AG10803 (cell line): ENCODE results near the gene GAMT.
A peak's percentile ranks its signal among the peaks of the same experiment; 100 is the strongest.

ENCODE experiments used
- DNase-seq: peaks from one replicate; pipeline ENCODE4 v3.0.0; 2010; ENCODE audit warnings: low read depth
- H3K4me3 ChIP-seq: 2 replicates; pipeline ENCODE4 v1.5.1; 2011; ENCODE audit warnings: mild to moderate bottlenecking, low read length, control low read depth
- CTCF ChIP-seq: conservative IDR thresholded peaks from 2 replicates; pipeline ENCODE4 v1.5.1; 2011; ENCODE audit warnings: mild to moderate bottlenecking, low read length, control low read depth, inconsistent platforms

The GAMT gene

GRCh38 chr19:1401138-1401888 lies at the start of gene GAMT:
Gene GAMT (minus strand): TSS chr19:1401542. CDS start chr19:1401476, 66 bp downstream.
- peak within 1 kb of the TSS; percentile 65 for H3K4me3 ChIP-seq
- peak; percentile 32 for DNase-seq

DNA sequence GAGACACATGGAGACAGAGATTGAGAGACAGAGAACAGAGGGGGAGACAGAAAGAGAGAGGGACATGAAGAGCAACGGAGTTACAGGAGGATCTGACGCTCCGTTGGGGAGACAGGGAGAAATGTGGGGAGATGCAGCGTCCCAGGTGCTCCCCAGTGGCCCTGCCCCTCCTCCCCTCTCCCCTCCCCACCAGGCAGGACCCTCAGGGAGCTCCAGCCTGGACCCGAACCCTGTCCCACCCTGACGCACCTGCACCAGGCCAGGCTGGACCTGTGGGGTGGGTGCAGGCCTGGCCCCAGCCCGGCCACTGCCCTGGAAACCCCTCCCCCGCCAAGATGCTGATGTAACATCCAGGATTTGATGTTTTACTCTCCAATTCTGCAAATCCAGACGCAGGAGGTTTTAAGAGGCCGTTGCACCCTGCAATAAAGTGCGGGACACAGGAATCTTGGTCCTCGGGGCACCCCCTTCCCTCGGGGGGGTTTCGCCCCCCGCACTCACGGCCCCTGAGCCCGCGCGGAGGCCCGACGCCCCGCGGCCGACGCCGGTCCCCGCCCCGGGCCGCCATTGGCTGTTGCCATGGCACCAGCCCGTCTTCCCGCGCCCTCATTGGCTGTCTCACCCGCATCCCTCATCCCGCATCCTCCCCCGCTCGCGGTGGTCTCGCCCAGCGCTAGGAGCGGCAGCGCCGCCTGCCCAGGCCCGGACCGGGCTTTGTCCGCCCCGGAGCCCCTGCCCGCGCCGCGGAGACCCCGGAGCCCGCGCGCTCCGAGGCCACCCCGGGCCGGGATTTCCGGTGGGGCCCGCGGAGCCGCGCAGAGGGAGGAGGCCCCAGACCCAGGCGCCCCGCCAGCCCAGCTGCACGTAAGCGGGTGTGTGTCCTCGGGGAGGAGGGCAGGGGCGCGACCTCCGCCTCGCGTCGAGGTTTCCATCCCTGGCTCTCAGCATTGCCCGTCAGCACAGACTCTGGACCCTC lies 48.4 kb upstream of the GAMT start, which contains the start of gene APC2:
Gene APC2 (plus strand): TSS at position 655 of the 976 bp plus-strand sequence. CDS start 2,881 bp downstream, outside the sequence.
- peak within 1 kb of the TSS; percentile 40 for H3K4me3 ChIP-seq
- DNase-seq = peak; percentile 36
- TF ChIP-seq CTCF = no peak

More at GRCh38 chr19:1401138-1401888, at the start of gene GAMT:
- TF ChIP-seq CTCF = peak; percentile 21; the same call in 1 of the 2 replicates

DNA sequence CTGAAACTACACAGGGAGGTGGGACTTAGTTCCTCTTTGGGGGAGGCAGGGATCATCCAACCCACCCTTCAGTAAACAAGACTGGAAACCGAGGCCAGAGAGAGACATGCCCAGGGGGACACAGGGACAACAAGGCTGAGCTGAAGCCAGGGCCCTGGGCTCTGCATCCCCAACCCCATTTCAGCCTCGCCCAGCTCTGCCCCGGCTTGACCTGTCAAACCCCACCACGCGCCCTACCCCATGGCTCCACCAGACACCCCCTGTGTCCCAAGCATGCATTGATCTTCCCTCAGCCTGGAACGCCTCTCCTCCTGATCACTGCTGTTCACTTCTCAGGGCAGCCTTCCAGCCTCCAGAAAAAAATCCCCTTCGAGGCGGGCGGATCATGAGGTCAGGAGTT lies 46.6 kb upstream of the GAMT start:
- DNase-seq = no peak

GRCh38 chr19:1447504-1447903 lies 46.2 kb upstream of the GAMT start:
- DNase-seq = no peak
- no peak overlapping the region for H3K4me3 ChIP-seq
- TF ChIP-seq CTCF = no peak

More for the DNA sequence above, 46.6 kb upstream of the GAMT start:
- H3K4me3 ChIP-seq = no peak overlapping the region
- TF ChIP-seq CTCF = no peak

DNA sequence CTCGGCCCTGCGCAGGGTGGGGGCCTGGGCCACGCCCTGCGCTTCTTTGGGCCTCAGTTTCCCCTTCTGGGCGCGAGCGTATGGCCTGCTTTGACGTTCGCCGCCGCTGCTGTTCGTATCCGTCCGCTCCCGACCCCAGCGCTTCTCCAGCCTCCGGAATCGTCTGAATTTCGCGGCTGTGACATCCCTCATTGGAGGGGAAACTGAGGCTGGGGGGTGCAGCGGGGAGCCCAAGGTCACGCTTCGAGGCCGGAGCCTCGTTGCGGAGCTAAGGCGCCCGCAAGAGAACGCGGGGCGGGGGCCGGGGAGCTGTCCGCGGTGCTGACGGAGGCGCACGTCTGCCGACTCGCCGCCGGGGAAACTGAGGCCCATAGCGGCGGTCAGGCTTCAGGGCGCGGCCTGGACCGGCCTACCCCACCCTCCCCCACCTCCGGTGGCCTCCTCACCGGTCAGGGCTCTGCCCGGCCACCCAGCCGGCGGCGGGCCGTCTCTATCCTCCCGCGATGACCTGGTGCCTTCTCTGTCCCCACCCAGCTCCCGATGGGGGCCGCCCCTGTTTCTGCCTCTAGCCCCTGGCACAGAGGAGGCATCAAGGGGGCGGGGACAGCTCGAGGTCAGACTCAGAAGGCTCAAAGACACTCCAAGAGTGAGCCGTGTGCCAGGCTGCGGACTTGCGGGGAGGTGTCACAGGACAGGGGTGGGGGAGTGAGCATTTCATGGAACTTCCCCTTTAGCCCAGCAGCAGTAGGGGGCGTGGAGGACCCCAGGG lies 45.6 kb upstream of the GAMT start:
- no peak overlapping the region for H3K4me3 ChIP-seq
- no peak for TF ChIP-seq CTCF
- DNase-seq = no peak

DNA sequence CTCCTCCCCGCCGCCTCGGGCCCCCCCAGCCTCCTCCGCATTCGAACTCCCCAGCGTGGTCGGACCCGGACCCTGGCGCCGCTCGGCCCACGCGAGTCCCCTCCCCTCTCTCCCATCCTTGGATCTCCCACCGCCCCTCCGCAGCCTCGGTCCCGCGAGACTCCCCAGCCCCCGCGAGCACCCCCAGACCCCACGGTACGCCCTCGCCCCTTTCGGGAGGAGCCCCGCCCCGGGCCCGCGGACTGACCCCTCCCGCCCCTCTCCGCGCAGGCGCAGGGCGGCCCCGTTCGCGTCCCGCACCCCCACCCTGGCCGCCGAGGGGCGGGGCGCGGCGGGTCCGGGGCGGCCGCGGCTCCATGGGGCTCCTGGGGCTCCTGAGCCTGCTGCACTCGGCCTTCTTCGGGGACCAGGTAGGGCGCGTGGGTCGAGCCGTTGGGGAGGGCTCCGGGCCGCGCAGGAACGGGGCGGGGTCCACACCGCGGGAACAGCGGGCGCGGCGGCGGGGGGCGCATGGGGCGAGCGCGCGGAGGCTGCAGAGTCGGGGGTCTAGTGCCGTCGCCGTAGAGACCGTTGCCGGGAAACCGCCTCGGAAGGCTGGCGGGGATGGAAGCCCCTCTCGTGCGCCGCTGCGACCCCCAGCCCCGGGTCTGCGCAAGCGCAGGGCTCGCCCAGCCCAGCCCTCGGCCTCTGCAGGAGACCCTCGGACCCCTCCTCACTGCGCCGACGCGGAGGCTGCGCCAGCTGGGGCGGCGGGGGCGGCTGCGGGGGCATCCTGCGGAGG lies 44.8 kb upstream of the GAMT start:
- H3K4me3 ChIP-seq = peak overlapping the region; percentile 43
- DNase-seq = no peak

More for the DNA sequence above, 44.8 kb upstream of the GAMT start:
- no peak for TF ChIP-seq CTCF
